Calu3 (cell line): ENCODE measurements around the gene TEKT3. TPM values are rescaled to one million over a fixed set of nuclear protein-coding genes. Genes with fewer than 3 reads are reported as not detected.

Experiments used
- BruUV-seq: library from RNA; stranded (reverse); fragments of 400-500 nt; replicated peaks from 2 replicates; lab custom pipeline; 2021; lab: Mats Ljungman, UMichigan
- CTCF ChIA-PET: fragments of 300-600 bp; sonication (Branson Sonifier 250); formaldehyde crosslinking; loops from one replicate; lab custom pipeline; 2022; ENCODE audit warnings: antibody characterized with exemption; lab: Charles Lee
- DNase-seq: peaks from one replicate; pipeline ENCODE4 v3.0.0; 2022
- H3K27ac Mint-ChIP-seq: one replicate; pipeline ENCODE4 v1.8.0; 2022; ENCODE audit warnings: mixed read lengths; ENCODE audit not compliant: unreplicated experiment
- H3K27me3 Mint-ChIP-seq: one replicate; pipeline ENCODE4 v1.8.0; 2022; ENCODE audit warnings: mixed read lengths; ENCODE audit not compliant: unreplicated experiment
- H3K36me3 Mint-ChIP-seq: one replicate; pipeline ENCODE4 v1.8.0; 2022; ENCODE audit warnings: mild to moderate bottlenecking, moderate library complexity, mixed read lengths; ENCODE audit not compliant: insufficient read depth, unreplicated experiment
- H3K4me1 Mint-ChIP-seq: one replicate; pipeline ENCODE4 v1.8.0; 2022; ENCODE audit warnings: mild to moderate bottlenecking, low read depth, mixed read lengths; ENCODE audit not compliant: unreplicated experiment
- H3K4me3 Mint-ChIP-seq: one replicate; pipeline ENCODE4 v1.8.0; 2022; ENCODE audit warnings: mild to moderate bottlenecking, low read depth, moderate library complexity, mixed read lengths; ENCODE audit not compliant: unreplicated experiment
- H3K9me3 Mint-ChIP-seq: one replicate; pipeline ENCODE4 v1.8.0; 2022; ENCODE audit warnings: low read depth, mixed read lengths; ENCODE audit not compliant: unreplicated experiment
- CTCF ChIP-seq: fragments of 200-600 bp; IDR thresholded peaks from one replicate; pipeline ENCODE4 v1.8.0; 2022; ENCODE audit warnings: antibody characterized with exemption; ENCODE audit not compliant: unreplicated experiment
- intact Hi-C: fragments of 100-400 bp; cut with micrococcal nuclease; formaldehyde crosslinking; loops from one replicate; pipeline ENCODE4 v1.10.0; 2022; ENCODE audit not compliant: unreplicated experiment
- total RNA-seq: library from RNA; stranded (reverse); gene quantifications from 2 replicates; pipeline ENCODE4 v1.2.3, GENCODE V29; 2022

The TEKT3 gene
- total RNA-seq, 1 experiment from 2014 or later = not detected

- BruUV-seq = no TSS peak
- H3K27me3 Mint-ChIP-seq = peaks cover 14% of the 10 kb centered on the region
Observed at GRCh38 chr17:15284537-15284936, 56.9 kb downstream of the TEKT3 start.

DNA sequence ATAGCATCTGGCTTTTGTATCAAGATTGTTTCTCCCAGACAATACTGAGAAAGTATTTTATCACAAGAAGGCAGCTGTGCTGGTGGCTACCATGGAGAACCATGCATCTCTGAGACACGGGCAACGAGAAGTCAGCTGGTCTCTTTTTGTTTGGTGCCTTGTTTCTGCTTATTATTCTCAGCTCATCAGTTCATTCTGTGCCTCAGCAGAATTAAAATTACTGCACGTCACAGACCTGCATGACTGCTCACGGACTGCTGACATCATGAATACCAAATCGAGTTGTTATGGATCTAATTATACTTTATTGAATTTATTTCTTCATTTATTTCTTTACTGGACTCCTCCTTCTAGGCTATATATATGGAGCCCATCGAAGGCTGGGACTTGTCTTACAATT, 57.3 kb downstream of the TEKT3 start:
- peaks cover 14% of the 10 kb centered on the region for H3K27me3 Mint-ChIP-seq
- DNase-seq = no peak
- no peaks in the 10 kb centered on the region for H3K9me3 Mint-ChIP-seq

More at GRCh38 chr17:15284537-15284936, 56.9 kb downstream of the TEKT3 start:
- TF ChIP-seq CTCF = no peak
- no peak overlapping the region for H3K4me3 Mint-ChIP-seq
- intact Hi-C loops = no loop called here
- CTCF ChIA-PET = no interaction called here
- no peaks in the 10 kb centered on the region for H3K4me1 Mint-ChIP-seq
- no peak overlapping the region for H3K27ac Mint-ChIP-seq
- DNase-seq = no peak
- H3K36me3 Mint-ChIP-seq = peaks cover 2% of the 10 kb centered on the region
- no peaks in the 10 kb centered on the region for H3K9me3 Mint-ChIP-seq

GRCh38 chr17:15281909-15282308, 59.5 kb downstream of the TEKT3 start:
- Mint-ChIP-seq H3K4me1 (no peaks in the 10 kb centered on the region), H3K4me3 (no peak overlapping the region), H3K9me3 (no peaks in the 10 kb centered on the region), H3K27me3 (peaks cover 14% of the 10 kb centered on the region), H3K36me3 (no peaks in the 10 kb centered on the region), H3K27ac (no peak overlapping the region)
- TF ChIP-seq CTCF = no peak
- no peak for DNase-seq
- CTCF ChIA-PET = no interaction called here
- intact Hi-C loops = no loop called here
- no TSS peak for BruUV-seq

More for the DNA sequence above, 57.3 kb downstream of the TEKT3 start:
- no peak for TF ChIP-seq CTCF
- Mint-ChIP-seq H3K27ac (no peak overlapping the region), H3K36me3 (no peaks in the 10 kb centered on the region), H3K4me1 (no peaks in the 10 kb centered on the region), H3K4me3 (no peak overlapping the region)
- CTCF ChIA-PET = no interaction called here
- no TSS peak for BruUV-seq
- intact Hi-C loops = no loop called here

GRCh38 chr17:15278924-15279477, 62.4 kb downstream of the TEKT3 start:
- no peaks in the 10 kb centered on the region for H3K36me3 Mint-ChIP-seq
- BruUV-seq = no TSS peak
- no peak overlapping the region for H3K4me3 Mint-ChIP-seq
- peaks cover 14% of the 10 kb centered on the region for H3K27me3 Mint-ChIP-seq
- CTCF ChIA-PET = no interaction called here
- TF ChIP-seq CTCF = no peak
- peaks cover 2% of the 10 kb centered on the region for H3K9me3 Mint-ChIP-seq
- DNase-seq = no peak
- intact Hi-C loops = no loop called here
- H3K27ac Mint-ChIP-seq = no peak overlapping the region
- H3K4me1 Mint-ChIP-seq = no peaks in the 10 kb centered on the region
